Prostate gland (tissue), 2 donors: ENCODE results near the gene NME3.

Source experiments
- POLR2AphosphoS5 ChIP-seq: sonication (generic); formaldehyde crosslinking; IDR thresholded peaks from one replicate; pipeline ENCODE4 v1.6.1; 2017; ENCODE audit warnings: antibody characterized with exemption
- TF ChIP-seq, protein P1 (sequence below), 4 experiments: fragments of 200-600 bp in 2 of 4; fragments of 450-650 bp in 2 of 4; sonication (generic) in 2 of 4; IDR thresholded peaks; 1 replicate in 3 of 4; 2 replicates in 1 of 4; pipeline ENCODE4 v1.5.1; 2016 to 2019; ENCODE audit warnings: antibody characterized with exemption in 4 of 4, mild to moderate bottlenecking in 2 of 4, moderate library complexity in 2 of 4

DNA sequence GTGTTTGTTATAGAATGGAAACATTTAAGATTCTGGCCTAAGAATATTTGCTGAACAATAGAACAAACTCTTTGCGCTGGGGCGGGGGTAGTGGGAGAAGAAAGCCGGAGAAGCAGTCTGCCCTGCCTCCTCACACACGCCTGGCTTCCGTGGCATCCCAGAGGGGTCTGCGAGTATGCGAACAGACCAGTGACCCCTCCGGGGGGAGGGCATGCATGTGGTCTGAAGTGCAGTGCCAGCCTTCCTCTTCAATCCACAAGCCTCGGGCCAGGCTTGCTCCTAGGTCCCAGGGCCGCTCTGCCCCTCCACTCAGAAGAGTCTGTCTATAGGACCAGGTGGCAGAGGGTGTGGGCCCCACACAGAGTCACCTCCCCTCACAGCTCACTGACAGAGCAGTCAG, 36.3 kb upstream of the NME3 start:
- TF ChIP-seq, protein P1, sequence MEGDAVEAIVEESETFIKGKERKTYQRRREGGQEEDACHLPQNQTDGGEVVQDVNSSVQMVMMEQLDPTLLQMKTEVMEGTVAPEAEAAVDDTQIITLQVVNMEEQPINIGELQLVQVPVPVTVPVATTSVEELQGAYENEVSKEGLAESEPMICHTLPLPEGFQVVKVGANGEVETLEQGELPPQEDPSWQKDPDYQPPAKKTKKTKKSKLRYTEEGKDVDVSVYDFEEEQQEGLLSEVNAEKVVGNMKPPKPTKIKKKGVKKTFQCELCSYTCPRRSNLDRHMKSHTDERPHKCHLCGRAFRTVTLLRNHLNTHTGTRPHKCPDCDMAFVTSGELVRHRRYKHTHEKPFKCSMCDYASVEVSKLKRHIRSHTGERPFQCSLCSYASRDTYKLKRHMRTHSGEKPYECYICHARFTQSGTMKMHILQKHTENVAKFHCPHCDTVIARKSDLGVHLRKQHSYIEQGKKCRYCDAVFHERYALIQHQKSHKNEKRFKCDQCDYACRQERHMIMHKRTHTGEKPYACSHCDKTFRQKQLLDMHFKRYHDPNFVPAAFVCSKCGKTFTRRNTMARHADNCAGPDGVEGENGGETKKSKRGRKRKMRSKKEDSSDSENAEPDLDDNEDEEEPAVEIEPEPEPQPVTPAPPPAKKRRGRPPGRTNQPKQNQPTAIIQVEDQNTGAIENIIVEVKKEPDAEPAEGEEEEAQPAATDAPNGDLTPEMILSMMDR (IDR thresholded peaks at IDR 0.05): no peak
- TF ChIP-seq POLR2AphosphoS5: no peak
